HUDEP-2 (cell line): ENCODE data around the gene ARSJ.

Experiments
- DNase-seq, 76 experiments: peaks; one replicate each; lab custom pipeline; 2025; ENCODE audit not compliant: unreplicated experiment in 76 of 76; lab: John Stamatoyannopoulos, UW

ARSJ gene

DNA sequence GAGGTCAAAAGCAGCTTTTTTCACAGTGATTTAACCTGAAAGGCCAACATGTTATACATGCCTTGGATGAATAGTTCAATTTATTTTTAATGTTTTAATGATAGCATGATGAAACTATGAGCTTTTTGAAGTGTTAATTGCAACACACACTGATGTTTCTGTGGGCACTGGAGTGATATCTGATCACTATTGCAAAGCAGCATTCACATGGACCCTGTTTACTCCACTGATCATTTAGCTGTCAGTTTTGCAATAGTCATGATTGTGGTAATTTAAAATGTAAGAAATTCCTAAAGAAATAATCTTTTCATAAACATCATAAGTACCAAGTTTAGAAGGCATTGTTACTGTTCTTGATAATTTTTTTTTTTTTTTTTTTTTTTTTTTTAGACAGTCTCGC is 74.1 kb downstream of the ARSJ start:
- DNase-seq = no peak

DNA sequence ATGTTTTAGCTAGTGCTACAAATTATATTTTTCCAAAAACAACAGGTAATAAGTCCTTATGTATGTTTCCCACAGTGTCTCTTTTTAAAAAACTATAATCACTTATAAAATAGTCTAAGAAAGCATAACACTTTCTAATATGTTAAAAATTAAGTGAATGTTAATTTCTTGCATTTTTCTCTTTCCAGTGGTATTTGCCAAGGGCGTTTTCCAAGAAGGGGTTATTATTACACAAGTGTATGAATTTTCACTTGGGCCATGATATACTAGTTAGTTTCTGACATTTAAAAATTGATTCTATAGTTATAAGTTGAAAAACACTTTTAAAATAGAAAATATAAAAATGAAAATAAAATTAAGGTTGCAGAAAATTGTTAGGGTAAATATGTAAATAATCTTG is 74.6 kb downstream of the ARSJ start:
- no peak for DNase-seq

DNA sequence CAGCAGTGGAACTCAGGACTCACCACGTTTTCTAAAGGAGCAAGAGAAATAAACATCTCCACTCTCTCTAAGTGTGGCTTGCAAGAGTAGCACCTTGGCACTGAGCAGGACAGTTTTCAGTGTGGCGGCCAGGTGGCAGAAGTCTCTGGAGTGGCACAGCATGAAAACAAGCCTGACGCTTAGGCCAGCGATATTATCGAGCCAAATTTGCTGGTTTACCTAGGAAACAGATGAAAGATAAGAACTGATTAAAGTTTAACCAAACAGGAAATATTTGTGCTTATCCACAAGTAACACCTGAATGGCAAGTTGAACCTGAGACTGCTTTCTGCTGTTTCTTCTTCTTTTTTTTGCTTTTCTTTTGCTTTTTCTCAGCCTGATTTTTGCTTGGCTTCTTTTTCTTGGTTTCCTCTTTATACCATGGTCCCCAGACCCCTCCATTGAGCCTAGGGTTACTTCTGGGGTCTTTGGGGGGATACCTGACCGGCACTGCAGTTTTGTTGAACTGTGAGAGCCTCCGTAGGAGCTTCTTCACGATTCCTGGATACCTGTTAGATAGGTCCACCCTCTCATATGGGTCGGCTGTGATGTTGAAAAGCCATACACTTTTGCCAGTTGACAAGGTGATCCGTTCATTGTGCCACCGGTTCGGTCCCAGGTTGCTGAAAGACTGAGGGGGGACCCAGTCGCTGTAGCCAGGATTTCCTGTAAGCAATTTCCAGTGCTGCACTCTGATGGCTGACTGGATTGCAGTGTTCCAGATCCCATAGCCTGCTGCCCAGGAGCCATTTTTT is 77.3 kb downstream of the ARSJ start:
- no peak for DNase-seq

DNA sequence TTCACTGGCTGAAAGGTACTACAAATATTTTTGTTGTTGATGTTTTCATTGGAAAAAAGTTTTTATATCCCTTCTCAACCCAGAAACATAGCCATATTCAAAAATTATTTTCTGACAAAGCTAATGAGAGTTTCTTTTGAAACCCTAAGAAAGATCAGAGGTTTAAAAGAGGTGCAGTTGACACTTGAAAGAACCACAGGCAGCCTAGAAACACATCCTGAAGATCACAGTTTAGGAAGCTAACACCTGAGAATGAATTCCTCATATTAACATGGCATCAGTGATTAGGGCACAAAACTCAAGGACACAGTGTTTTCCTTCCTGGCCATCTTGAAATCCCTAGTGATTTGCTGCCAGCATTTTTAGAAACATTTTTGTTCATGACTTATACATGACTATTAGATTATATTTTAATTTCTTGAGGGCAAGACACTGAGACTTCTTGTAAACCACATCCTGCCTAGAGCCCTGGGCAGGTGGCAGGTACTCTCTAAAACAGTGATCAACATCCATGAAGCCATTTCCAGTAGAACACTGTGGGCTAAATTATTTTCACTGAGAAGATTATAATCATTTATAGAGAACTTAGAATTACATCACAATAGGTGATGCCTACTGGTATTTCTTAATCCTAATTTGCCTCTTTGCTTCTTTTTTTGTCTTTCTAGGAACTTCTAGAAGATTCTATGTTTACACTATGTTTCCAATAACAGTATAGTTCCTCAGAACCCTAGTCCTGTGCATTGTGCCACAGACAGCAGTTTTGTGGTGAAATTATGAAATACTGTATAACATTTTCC is 80.0 kb downstream of the ARSJ start:
- DNase-seq = no peak

DNA sequence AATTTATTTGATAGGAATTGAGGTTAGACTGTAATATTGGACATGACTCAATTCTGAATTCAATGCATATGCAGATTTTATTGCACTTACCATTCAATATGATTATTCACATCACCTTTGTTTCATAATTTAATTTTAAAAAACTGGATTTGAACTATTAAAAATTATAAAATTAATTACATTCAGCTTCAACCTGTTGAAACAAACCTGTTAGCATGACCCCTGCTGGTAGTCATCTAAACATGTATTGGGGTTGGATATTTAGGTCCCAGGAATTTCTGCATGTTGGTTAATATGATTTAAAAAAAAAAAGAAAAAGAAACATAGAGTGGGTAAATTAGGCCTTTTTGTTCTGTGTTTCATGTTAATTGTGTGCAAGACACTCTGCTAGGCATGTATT is 85.9 kb downstream of the ARSJ start:
- DNase-seq = no peak

DNA sequence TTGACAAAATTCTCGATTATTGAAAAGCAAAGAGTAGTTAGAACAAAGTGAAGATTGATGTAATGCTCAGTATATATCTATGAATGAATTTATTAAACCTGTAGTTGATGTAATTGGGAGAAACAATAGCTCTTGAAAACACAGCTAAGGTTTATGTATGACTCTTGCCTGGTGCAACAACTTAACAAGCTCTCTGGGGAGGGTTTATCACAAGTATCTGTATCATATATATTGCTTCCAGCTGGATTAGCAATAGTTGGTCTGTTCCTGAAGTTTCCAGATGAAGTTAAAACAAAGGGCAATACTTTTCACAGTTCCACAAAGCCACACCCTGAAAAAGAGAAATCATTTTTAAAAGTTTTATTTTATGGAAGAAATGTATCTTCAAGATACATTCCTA is 91.4 kb downstream of the ARSJ start:
- no peak for DNase-seq

DNA sequence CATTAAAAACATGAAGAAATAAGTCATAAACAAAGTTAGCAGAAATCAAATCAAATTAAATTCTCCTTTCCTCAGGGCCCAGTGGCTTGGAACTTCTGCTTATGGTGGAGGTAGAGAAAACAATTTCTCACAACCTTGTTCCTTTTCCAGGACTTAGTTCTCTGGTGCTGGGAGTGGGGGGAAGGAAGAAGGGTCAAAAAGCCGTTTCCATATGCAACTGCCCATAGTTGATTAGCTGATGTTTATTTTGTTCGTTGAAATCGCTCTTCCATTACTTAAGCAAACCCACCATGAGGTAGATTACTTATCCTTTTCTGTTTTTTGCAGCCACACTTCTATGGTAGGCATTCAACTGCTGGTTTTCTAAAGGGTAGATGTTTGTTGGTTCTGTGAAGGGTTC is 94.2 kb downstream of the ARSJ start:
- no peak for DNase-seq

DNA sequence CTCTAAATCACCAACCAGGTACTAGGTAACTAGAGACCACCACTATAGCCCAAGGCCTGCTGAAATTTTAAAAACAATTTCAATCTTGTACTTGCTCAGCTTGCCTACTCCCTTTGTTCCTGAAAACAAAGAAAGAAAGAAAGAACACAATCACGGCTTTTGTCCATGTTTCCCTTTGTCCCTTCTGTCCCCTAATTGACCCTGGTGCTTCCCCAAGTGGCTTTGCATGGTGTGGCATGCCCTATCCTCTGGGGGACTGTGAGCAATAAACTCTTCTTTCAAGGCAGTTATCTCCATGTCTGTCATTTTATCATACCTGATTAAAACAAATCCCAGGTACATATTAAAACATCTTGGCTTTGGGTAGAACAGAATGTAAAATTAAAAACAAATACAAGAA is 94.8 kb downstream of the ARSJ start:
- no peak for DNase-seq

DNA sequence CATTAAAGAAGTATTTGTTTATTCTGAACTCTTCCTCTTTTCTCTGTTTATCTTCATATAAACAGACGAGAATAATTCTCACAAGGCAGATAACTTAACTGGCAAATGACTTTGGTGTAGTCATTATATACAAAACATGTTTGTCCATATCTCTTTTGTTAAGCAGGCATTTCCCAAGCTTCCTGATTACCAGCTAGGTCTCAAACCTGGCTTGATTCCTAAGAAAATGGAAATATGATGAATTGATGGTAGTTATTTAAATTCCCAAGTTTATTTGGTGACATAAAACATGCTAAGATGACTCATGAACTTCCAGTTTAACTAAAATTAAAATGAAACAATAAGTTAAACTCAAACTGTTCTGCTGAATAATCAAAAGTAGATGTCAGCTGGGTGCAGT is 96.8 kb downstream of the ARSJ start:
- DNase-seq = no peak

DNA sequence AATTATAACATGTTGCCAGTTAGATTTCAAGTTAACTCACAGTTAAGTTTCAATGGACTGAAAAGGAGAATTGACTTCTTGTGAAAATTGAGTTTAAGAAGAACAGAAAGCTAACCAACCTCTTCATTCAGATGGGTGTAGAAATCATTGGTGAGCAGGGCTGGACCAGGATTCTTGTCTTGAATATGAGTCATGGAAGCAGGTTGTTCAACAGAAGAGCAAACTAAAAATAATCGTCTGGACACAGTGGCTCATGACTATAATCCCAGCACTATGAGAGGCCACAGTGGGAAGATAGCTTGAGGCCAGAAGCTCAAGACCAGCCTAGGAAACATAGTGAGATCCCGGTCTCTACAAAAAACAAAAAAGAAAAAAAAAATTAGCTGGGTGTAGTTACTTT is 98.2 kb downstream of the ARSJ start:
- no peak for DNase-seq

DNA sequence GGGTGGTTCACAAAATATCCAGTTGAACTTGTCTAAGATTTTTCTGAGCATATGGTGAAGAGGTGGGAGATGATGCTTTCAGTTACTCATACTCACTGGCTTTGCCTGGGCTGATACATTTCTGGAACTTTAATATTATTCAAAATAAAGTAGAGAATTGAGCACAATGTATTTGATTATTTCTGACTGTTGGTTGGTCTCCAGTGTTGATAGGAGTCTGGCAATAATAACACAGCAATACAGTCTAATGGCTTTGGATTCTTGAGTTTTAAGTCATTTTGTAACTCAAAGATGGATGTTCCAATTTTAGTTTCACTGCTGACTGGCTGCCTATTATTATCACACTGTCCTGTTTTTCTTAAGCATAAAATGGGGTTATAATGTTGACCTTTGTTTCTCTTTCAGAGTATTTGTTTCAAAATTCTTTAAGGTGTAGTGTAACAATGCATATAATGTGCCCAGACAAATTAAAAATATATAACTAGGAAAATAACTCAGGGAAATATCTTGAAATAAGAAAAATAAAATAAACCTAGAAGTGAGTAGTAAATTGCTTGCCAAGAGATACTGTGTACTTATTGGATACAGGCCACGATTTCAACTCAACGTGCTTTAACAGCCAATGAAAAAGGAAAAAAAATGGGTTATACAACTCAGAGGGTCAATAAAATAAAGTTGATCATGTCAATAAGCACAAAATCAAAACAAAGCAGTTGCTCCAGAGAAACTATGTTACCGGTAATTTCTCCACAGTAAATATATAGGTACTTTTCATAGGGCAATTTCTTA is 99.0 kb downstream of the ARSJ start:
- DNase-seq = no peak

DNA sequence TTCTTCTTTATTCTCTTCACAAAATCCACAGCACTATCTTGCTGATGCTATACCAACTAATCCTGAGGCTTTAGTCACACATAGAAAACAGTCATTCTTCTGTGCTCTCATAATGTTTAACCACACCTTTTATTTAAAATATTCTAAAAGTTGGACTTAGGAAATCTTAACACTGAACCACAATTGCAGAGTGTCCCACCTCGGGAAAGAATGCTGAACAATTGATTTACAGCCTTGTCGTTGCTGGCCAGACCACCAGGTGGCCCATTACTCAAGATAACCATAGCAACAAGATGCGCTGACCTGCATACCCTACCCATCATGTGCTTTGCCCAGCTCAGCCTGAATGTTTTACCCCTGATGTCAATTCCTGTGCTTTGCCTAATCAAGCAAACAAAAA is 100.8 kb downstream of the ARSJ start:
- DNase-seq = no peak

DNA sequence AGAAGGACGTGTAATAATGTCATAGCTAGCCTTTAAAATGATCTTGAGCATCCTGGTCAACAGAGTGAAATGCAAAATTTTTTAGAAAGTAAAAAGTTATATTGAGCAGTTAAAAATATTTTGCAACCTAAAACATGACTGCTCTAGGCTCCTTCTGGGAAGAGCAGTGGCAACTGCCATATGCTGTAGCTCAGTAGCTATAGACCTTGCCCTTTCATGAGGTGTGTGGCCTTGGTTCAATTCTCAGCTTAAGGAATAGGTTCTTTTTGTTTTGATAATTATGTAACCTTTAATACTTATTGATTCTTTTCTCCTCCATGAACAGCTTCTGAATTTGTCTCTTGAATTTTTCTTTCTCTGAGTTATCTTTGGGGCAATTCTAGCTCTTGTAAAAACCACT is 105.0 kb downstream of the ARSJ start:
- DNase-seq = no peak

DNA sequence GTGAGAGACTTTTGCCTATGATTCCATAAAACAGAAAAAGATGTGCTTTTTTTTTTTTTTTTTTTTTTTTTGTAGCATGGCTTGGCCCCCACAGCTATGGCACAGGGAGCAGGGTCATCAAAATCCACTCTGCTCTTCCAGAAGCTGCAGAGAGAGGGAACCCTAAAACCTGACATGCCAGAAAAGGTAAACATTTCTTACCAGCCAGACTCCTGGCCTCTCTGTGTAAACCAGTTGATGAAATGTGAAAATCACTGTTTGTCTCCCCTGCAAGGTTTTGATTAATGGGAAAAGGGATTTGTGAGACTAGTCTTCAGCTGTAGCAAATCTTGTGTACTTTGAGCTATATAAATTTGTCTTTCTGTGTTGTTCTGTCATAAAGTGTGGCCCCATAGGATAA is 105.9 kb downstream of the ARSJ start:
- no peak for DNase-seq

DNA sequence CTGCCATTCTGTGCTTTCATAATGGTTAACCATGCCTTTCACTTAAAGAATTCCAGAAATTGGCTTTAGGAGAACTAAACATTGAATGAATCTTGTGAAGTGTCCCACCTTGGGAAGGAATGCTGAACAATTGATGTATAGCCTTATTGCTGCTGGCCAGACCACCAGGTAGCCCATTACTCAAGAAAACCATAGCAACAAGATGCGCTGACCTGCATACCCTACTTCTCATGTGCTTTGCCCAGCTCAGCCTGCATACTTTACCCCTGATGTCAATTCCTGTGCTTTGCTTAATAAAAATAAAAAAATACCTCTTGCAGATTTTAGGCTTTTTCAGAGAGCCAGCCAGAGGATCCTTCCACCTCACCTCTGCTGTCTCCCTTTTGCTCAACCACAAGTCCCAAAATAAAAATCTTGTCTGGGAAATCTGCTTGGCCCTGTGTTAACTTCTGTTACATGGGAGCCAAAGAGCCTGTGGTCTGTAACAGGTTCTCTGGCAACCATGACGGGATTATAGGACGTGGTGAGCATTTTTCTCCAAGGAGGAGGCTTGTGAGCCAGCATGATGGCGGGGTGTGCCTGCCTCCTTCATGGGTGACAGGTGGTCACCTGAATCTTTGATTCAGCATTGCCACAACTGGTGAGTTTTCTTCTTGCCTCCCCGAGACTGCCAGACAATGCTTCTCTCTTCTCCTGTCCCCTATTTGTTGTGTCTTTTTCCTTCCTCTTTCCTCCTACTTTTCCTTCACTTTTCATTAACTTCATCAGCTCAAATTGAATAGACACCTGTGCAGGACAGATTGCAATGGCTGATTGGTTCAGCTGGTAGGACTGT is 106.8 kb downstream of the ARSJ start:
- no peak for DNase-seq

DNA sequence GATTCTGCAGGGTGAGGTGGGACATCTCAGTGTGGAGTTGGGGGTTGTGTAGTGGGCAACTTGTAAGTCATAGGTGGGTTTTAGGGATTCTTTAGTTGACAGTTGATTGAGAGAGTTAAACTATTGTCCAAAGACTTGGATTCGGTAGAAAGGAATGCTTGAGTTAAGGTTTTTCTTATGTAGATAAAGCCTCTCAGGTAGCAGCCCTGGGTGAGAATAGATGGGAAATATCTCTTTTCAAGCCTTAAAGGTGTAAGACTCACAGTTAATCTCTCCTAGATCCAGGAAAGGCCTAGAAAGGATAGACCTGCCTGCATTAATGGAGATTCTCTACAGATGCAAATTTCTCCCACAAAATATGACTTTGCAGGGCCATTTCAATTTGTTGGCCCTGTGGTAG is 108.4 kb downstream of the ARSJ start:
- DNase-seq = no peak

DNA sequence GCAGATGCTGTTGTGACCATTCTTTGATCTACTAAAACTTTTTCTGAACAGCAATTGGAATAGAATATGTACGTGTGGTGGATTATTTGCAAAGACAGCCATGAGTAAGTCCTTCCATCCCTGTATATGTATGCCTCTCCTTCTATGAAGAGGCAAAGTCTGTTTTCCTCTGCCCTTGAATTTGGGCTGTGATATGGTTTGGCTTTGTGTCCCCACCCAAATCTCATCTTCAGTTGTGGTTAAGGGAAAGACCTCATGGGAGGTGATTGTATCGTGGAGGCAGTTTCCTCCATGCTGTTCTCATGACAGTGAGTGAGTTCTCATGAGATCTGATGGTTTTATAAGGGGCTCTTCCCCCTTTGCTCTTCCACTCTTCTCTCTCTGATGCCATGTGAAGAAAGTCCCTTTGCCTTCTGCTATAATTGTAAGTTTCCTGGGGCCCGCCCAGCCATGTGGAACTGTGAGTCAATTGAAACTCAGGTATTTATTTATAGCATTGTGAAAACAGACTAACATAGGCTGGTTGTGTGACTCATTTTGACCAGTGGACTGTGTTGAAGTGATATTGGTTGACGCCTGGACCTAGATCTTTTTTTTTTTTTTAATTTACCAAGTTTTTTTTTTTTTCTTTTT is 109.6 kb downstream of the ARSJ start:
- DNase-seq = no peak

DNA sequence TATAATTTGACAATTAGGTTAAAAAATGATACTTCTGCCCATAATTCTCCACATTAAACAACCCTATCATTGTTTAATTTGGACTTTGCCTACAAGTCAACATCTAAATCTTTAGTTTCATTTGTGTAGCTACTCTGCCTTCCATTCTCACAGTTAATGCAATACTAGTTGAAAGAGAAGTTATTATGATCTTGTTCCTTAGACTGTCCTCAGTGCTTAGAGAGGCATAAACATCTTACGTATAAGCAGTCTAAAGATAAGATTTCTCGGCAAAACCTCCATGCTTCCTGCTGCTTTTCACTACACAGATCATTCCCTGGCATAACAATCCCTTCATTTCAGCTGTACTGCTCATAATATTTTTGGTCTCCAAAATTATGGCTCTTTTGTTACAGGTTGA is 112.8 kb downstream of the ARSJ start:
- DNase-seq = no peak

DNA sequence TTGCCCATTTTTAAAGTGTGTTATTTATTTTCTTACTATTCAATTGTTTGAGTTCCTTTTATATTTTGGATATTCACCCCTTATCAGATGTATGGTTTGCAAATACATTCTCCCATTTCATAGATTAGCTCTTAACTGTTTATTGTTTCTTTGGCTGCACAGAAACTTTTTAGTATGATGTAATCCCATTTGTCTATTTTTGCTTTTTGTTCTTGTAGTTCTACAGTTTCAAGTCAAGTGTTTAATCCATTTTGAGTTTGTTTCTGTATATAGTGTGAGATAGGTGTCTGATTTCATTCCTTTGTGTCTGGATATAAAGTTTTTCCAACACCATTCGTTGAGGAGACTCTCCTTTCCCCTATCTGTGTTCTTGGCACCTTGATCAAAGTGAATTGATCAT is 120.5 kb downstream of the ARSJ start:
- no peak for DNase-seq

DNA sequence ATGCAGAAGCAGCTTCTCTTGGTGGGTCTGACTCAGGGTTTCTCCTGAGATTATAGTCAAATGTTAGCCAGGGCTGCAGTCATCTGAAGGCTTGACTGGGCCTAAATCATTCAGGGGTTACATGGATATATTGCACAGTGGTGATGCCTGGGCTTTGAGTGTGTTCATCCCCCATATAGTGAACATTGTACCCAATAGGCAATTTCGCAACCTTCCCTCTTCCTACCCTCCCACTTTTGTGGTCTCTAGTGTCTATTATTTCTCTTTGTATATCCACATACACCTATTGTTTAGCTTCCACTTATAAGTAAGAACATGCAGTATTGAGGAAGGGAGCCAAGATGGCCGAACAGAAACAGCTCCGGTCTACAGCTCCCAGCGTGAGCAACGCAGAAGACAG is 127.6 kb downstream of the ARSJ start:
- no peak for DNase-seq
